ENCODE data around the gene SPO11.

The SPO11 gene

DNA sequence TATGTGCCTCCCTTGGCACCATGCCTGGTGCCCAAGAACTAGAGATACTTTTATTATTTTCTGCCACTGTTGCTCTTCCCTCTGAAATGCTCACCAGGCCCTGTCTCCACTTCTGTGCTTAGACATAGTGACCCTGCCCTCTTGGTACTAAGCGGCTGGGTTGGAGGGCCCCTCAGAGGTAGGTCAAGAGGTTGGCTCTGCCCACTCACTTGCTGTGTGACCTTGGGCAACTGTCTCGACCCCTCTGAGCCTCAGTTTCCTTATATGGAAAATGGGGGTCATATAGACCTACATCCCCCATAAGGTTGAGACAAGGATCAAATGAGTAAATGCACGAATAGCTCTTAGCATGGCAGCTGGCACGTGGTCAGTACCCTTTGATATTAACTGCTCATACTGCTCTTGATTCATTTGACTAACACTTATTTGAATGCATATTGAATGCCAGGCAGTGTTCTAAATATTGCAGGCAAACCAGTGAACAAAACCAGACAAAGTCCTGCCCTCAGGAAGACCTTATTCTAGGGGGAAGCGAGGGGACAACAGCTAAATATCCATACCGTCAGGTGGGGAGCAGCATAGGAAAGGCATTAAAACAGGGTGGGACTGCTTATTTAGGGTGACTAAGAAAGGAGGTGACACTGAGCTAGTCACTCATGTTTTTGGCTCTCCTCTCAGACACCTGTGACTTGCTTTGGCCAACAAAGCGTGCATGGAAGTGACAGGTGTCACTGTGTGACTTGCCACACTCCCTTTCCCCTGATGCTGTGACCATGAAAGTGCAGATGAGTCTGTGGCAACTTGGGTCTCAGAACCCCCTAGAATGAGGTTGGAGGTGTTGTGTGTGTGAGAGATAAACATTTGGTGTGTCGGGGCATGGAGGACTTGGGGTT, 14.3 kb upstream of the SPO11 start:
- Histone ChIP-seq H3K9ac (ENCODE audit: low read depth, low read length, poor library complexity, severe bottlenecking) (no peak overlapping the region), H3K4me2 (ENCODE audit: low read depth, low read length, poor library complexity, severe bottlenecking) (no peak overlapping the region), H2AFZ (ENCODE audit: low read length) (no peak overlapping the region), H3K27me3 (ENCODE audit: insufficient read depth, low read length, poor library complexity, severe bottlenecking) (no peaks in the 10 kb centered on the region), H3K9me2 (replicated peaks; ENCODE audit: low read depth, low read length) (no peaks in the 10 kb centered on the region), H3K4me3 (ENCODE audit: low read length, poor library complexity, severe bottlenecking) (no peak overlapping the region), H4K20me1 (ENCODE audit: insufficient read depth, low read length, poor library complexity, severe bottlenecking) (no peaks in the 10 kb centered on the region), H3K79me2 (ENCODE audit: insufficient read depth, low read length) (no peaks in the 10 kb centered on the region), H3K9me3 (ENCODE audit: insufficient read depth, low read depth, low read length) (no peaks in the 10 kb centered on the region), H3K4me1 (ENCODE audit: insufficient read depth, low read length, poor library complexity, severe bottlenecking) (no peaks in the 10 kb centered on the region), H3F3A (ENCODE audit: low read depth) (no peaks in the 10 kb centered on the region), H3K36me3 (ENCODE audit: insufficient read depth, low read length) (no peaks in the 10 kb centered on the region)
- TF ChIP-seq CTCF (conservative IDR thresholded peaks at IDR 0.05; ENCODE audit: low read length) (no peak), EZH2phosphoT487 (IDR thresholded peaks at IDR 0.05; ENCODE audit: borderline replicate concordance) (no peak)

DNA sequence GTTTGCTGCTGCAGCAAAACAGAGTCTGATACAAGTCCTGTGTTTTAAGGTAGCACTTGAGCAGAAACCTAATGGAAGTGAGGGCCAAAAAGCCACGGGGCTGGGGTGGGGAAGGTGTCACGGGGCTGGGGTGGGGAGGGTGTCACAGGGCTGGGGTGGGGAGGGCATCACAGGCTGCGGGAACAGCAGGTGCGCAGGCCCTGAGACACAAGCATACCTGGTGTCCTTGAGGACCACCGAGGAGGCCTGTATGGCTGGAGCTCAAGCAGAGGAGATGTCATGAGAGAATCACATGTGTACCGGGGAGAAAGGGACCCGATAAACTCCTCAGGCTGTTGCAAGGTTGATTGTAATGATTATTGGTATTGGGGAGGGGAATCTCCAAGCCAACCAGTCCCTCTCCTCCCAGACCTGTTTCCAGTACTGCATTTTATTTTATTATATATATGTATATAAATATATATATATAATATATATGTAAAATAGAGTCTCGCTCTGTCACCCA, 13.6 kb upstream of the SPO11 start:
- Histone ChIP-seq H3K4me3 (ENCODE audit: low read length, poor library complexity, severe bottlenecking) (no peak overlapping the region), H3K4me2 (ENCODE audit: low read depth, low read length, poor library complexity, severe bottlenecking) (no peak overlapping the region)
- TF ChIP-seq CTCF (conservative IDR thresholded peaks at IDR 0.05; ENCODE audit: low read length) (no peak), EZH2phosphoT487 (IDR thresholded peaks at IDR 0.05; ENCODE audit: borderline replicate concordance) (no peak)

GRCh38 chr20:57316795-57317201, 12.8 kb upstream of the SPO11 start:
- no peaks in the 10 kb centered on the region for H4K20me1 ChIP-seq (ENCODE audit: insufficient read depth, low read length, poor library complexity, severe bottlenecking)
- H3K9me2 ChIP-seq (replicated peaks; ENCODE audit: low read depth, low read length): no peaks in the 10 kb centered on the region
- H2AFZ ChIP-seq (ENCODE audit: low read length): no peak overlapping the region
- TF ChIP-seq EZH2phosphoT487 (IDR thresholded peaks at IDR 0.05; ENCODE audit: borderline replicate concordance) (no peak), CTCF (conservative IDR thresholded peaks at IDR 0.05; ENCODE audit: low read length) (no peak)
- no peaks in the 10 kb centered on the region for H3K36me3 ChIP-seq (ENCODE audit: insufficient read depth, low read length)
- H3K4me2 ChIP-seq (ENCODE audit: low read depth, low read length, poor library complexity, severe bottlenecking): no peak overlapping the region
- H3K9me3 ChIP-seq (ENCODE audit: insufficient read depth, low read depth, low read length): no peaks in the 10 kb centered on the region
- H3K4me3 ChIP-seq (ENCODE audit: low read length, poor library complexity, severe bottlenecking): no peak overlapping the region
- no peak overlapping the region for H3K9ac ChIP-seq (ENCODE audit: low read depth, low read length, poor library complexity, severe bottlenecking)
- H3K27me3 ChIP-seq (ENCODE audit: insufficient read depth, low read length, poor library complexity, severe bottlenecking): no peaks in the 10 kb centered on the region
- H3F3A ChIP-seq (ENCODE audit: low read depth): no peaks in the 10 kb centered on the region
- no peaks in the 10 kb centered on the region for H3K4me1 ChIP-seq (ENCODE audit: insufficient read depth, low read length, poor library complexity, severe bottlenecking)
- no peaks in the 10 kb centered on the region for H3K79me2 ChIP-seq (ENCODE audit: insufficient read depth, low read length)

More for the DNA sequence above, 13.6 kb upstream of the SPO11 start:
- Histone ChIP-seq H3K27me3 (ENCODE audit: insufficient read depth, low read length, poor library complexity, severe bottlenecking) (no peaks in the 10 kb centered on the region), H3K79me2 (ENCODE audit: insufficient read depth, low read length) (no peaks in the 10 kb centered on the region), H3K9me2 (replicated peaks; ENCODE audit: low read depth, low read length) (no peaks in the 10 kb centered on the region), H3K9me3 (ENCODE audit: insufficient read depth, low read depth, low read length) (no peaks in the 10 kb centered on the region), H3K4me1 (ENCODE audit: insufficient read depth, low read length, poor library complexity, severe bottlenecking) (no peaks in the 10 kb centered on the region), H3K36me3 (ENCODE audit: insufficient read depth, low read length) (no peaks in the 10 kb centered on the region), H4K20me1 (ENCODE audit: insufficient read depth, low read length, poor library complexity, severe bottlenecking) (no peaks in the 10 kb centered on the region), H2AFZ (ENCODE audit: low read length) (no peak overlapping the region), H3F3A (ENCODE audit: low read depth) (no peaks in the 10 kb centered on the region), H3K9ac (ENCODE audit: low read depth, low read length, poor library complexity, severe bottlenecking) (no peak overlapping the region)

Measured in Loucy (cell line).